Neuronal stem cell (in vitro differentiated cells): ENCODE data around the gene ZNHIT1.
"Not testable (repeated sequence)": the region's sequence is repeated elsewhere in the genome, so short reads cannot be mapped to it uniquely, and the experiment has no call there.

Source experiments
- DNase-seq: peaks from one replicate; pipeline ENCODE4 v3.0.0-alpha.2; 2013; ENCODE audit warnings: low spot score
- H2AFZ ChIP-seq: one replicate; pipeline ENCODE4 v1.6.1; 2013; ENCODE audit warnings: mild to moderate bottlenecking, low read length, inconsistent platforms
- H2AK5ac ChIP-seq: 2 replicates; pipeline ENCODE4 v1.6.1; 2013; ENCODE audit warnings: low read depth, mild to moderate bottlenecking, inconsistent platforms, low read length, moderate library complexity, mixed read lengths
- H2BK120ac ChIP-seq: 2 replicates; pipeline ENCODE4 v1.6.1; 2013; ENCODE audit warnings: low read depth, mild to moderate bottlenecking, inconsistent platforms, low read length, moderate library complexity, mixed read lengths
- H2BK12ac ChIP-seq: one replicate; pipeline ENCODE4 v1.6.1; 2013; ENCODE audit warnings: low read length, inconsistent platforms
- H2BK15ac ChIP-seq: 2 replicates; pipeline ENCODE4 v1.6.1; 2013; ENCODE audit warnings: mild to moderate bottlenecking, low read length, inconsistent platforms, mixed read lengths
- H2BK5ac ChIP-seq: one replicate; pipeline ENCODE4 v1.6.1; 2013; ENCODE audit warnings: inconsistent platforms, mild to moderate bottlenecking, low read length, moderate library complexity
- H3K14ac ChIP-seq: one replicate; pipeline ENCODE4 v1.6.1; 2013; ENCODE audit warnings: low read length, inconsistent platforms
- H3K18ac ChIP-seq: 2 replicates; pipeline ENCODE4 v1.6.1; 2013; ENCODE audit warnings: low read length, inconsistent platforms
- H3K23ac ChIP-seq: 2 replicates; pipeline ENCODE4 v1.6.1; 2013; ENCODE audit warnings: low read depth, mild to moderate bottlenecking, mixed read lengths, low read length, inconsistent platforms; ENCODE audit not compliant: poor library complexity
- H3K27ac ChIP-seq: replicated peaks from 3 replicates; pipeline ENCODE4 v1.5.1; 2013; ENCODE audit warnings: low read length, inconsistent platforms
- H3K27me3 ChIP-seq, 3 experiments: 2 replicates each; pipeline ENCODE4 v1.6.1; 2013; ENCODE audit warnings: low read length in 3 of 3, mild to moderate bottlenecking in 2 of 3, inconsistent platforms in 1 of 3, low read depth in 1 of 3, mixed read lengths in 1 of 3, moderate library complexity in 1 of 3; ENCODE audit not compliant: control insufficient read depth in 3 of 3, insufficient read depth in 3 of 3
- H3K36me3 ChIP-seq, 2 donors: replicated peaks in 1 of 2; 2 replicates each; pipeline ENCODE4 v1.6.1; 2013; ENCODE audit warnings: low read length in 2 of 2; ENCODE audit not compliant: control insufficient read depth in 2 of 2, insufficient read depth in 2 of 2
- H3K4ac ChIP-seq: 2 replicates; pipeline ENCODE4 v1.6.1; 2013; ENCODE audit warnings: inconsistent platforms, mild to moderate bottlenecking, low read length, moderate library complexity
- H3K4me1 ChIP-seq, 2 donors: 1 replicate in 1 of 2; 2 replicates in 1 of 2; pipeline ENCODE4 v1.6.1; 2013; ENCODE audit warnings: low read length in 2 of 2, low read depth in 1 of 2; ENCODE audit not compliant: control insufficient read depth in 2 of 2, insufficient read depth in 1 of 2
- H3K4me2 ChIP-seq: one replicate; pipeline ENCODE4 v1.6.1; 2013; ENCODE audit warnings: mild to moderate bottlenecking, low read length, inconsistent platforms; ENCODE audit not compliant: insufficient read depth, poor library complexity, severe bottlenecking
- H3K4me3 ChIP-seq, 2 donors: 2 replicates each; pipeline ENCODE4 v1.5.1; 2013; ENCODE audit warnings: low read length in 2 of 2, mild to moderate bottlenecking in 2 of 2, inconsistent platforms in 1 of 2, moderate library complexity in 1 of 2
- H3K79me1 ChIP-seq: one replicate; pipeline ENCODE4 v1.6.1; 2013; ENCODE audit warnings: low read depth, mild to moderate bottlenecking, inconsistent platforms, low read length, moderate library complexity
- H3K9ac ChIP-seq: one replicate; pipeline ENCODE4 v1.6.1; 2013; ENCODE audit warnings: mild to moderate bottlenecking, low read depth, low read length, inconsistent platforms; ENCODE audit not compliant: poor library complexity
- H3K9me3 ChIP-seq, 2 donors: replicated peaks in 1 of 2; 2 replicates each; pipeline versions ENCODE3 to v1.6.1; 2013; ENCODE audit warnings: low read length in 2 of 2, mild to moderate bottlenecking in 2 of 2, inconsistent platforms in 1 of 2, low read depth in 1 of 2, mixed read lengths in 1 of 2, moderate library complexity in 1 of 2; ENCODE audit not compliant: control insufficient read depth in 2 of 2, insufficient read depth in 1 of 2
- H4K8ac ChIP-seq: one replicate; pipeline ENCODE4 v1.6.1; 2013; ENCODE audit warnings: low read depth, mild to moderate bottlenecking, inconsistent platforms, low read length, moderate library complexity
- H4K91ac ChIP-seq: one replicate; pipeline ENCODE4 v1.6.1; 2013; ENCODE audit warnings: low read length, low read depth, mild to moderate bottlenecking, inconsistent platforms; ENCODE audit not compliant: poor library complexity
- WGBS, 2 donors: extraction: QIAGEN DNeasy Blood & Tissue Kit; methylation state at CpG; one replicate each; pipeline ENCODE4 v1.1.7; 2013; ENCODE audit warnings: missing lambda C conversion rate in 2 of 2, mixed read lengths in 1 of 2; ENCODE audit not compliant: insufficient read length in 2 of 2, insufficient replicate concordance in 1 of 2; ENCODE audit errors: extremely low coverage in 2 of 2; 5-methylcytosine and 5-hydroxymethylcytosine counted together

Gene ZNHIT1

DNA sequence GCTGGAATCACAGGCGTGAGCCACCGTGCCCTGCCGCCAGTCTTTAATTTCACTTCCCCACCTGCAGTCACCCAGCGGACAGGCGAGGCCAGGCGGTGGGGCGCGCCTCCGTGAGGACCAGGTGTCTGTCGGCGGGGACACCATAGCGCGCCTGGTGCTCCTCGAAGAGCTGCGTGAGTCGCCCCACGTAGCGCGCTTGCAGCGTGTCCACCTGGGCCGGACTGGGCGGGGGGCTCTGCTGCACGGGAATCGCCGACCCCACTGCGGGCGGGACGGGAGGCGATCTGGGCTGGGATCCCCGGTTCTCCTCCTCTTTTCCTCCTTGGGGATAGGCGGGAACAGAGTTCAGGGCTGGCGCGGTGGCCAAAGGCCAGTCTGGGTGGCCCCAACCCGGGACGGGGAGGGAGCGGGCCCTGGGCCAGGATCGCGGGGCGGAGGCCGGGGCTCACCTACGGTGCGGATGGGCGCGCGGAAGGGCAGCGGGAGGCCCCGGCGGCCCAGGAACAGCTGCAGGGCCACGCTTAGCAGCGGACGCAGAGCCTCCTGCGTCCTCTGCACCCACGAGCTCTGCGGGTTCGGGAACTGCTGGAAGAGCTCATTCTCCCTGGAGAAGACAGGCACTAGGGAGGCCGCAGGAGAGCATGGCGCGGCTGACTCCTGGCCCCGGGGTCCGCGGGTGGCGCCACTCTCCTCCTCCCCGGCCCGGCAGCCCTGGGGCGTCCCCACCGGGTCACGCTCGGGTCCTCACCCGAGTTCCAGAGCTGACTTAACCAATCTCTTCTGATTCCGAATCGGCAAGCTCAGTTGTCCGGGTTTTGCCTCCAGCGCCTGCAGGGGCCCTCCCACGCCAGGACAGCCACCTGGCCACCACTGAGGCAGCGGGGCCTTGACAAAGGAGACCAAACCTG is 16.0 kb upstream of the ZNHIT1 start:
- no peak for DNase-seq
- Histone ChIP-seq H3K4ac (peak overlapping the region; percentile 37), H2BK5ac (no peak overlapping the region), H2BK12ac (peak overlapping the region; percentile 94), H3K18ac (peak overlapping the region; percentile 91), H2BK120ac (no peak overlapping the region), H2AK5ac (peak overlapping the region; percentile 79), H3K36me3 (no peaks in the 10 kb centered on the region), H3K14ac (peak overlapping the region; percentile 71), H3K4me1 (peaks cover 3 to 15% of the 10 kb centered on the region in 2 donors), H2AFZ (peak overlapping the region; percentile 69), H3K4me3 (peak overlapping the region in 1 of 2 donors; percentile 69), H3K9me3 (no peaks in the 10 kb centered on the region), H2BK15ac (peak overlapping the region; percentile 85), H3K27ac (no peak overlapping the region), H4K8ac (no peak overlapping the region), H3K27me3 (peaks cover 9 to 36% (median 31%) of the 10 kb centered on the region in 3 experiments), H4K91ac (no peak overlapping the region), H3K23ac (peak overlapping the region; percentile 89), H3K9ac (peak overlapping the region; percentile 84), H3K79me1 (no peaks in the 10 kb centered on the region), H3K4me2 (peak overlapping the region; percentile 73)
- whole genome bisulfite sequencing, 2 donors, result no CpG with 5 or more reads among the region's 75 CpGs

- no peak overlapping the region for H2BK5ac ChIP-seq
- no CpG with 5 or more reads among the region's 5 CpGs for WGBS, 2 donors
- H2BK15ac ChIP-seq, result no peak overlapping the region
- no peak overlapping the region for H3K23ac ChIP-seq
- no peak for DNase-seq
- H3K14ac ChIP-seq, result no peak overlapping the region
- peak overlapping the region; percentile 79 for H2AK5ac ChIP-seq
- H3K18ac ChIP-seq, result no peak overlapping the region
- H4K8ac ChIP-seq, result no peak overlapping the region
- H4K91ac ChIP-seq, result no peak overlapping the region
- peaks cover 0 to 3% of the 10 kb centered on the region in 2 donors for H3K36me3 ChIP-seq
- no peaks in the 10 kb centered on the region for H3K79me1 ChIP-seq
- H3K27ac ChIP-seq, result no peak overlapping the region
- H3K4me3 ChIP-seq, result no peak overlapping the region
- peaks cover 9 to 36% (median 31%) of the 10 kb centered on the region in 3 experiments for H3K27me3 ChIP-seq
- H2BK120ac ChIP-seq, result no peak overlapping the region
- no peak overlapping the region for H3K4ac ChIP-seq
- peaks cover 3 to 15% of the 10 kb centered on the region in 2 donors for H3K4me1 ChIP-seq
- no peak overlapping the region for H3K4me2 ChIP-seq
- H3K9me3 ChIP-seq, result no peaks in the 10 kb centered on the region
- no peak overlapping the region for H2AFZ ChIP-seq
- H3K9ac ChIP-seq, result no peak overlapping the region
- H2BK12ac ChIP-seq, result no peak overlapping the region
Observed at GRCh38 chr7:101202603-101202918, 15.4 kb upstream of the ZNHIT1 start.

DNA sequence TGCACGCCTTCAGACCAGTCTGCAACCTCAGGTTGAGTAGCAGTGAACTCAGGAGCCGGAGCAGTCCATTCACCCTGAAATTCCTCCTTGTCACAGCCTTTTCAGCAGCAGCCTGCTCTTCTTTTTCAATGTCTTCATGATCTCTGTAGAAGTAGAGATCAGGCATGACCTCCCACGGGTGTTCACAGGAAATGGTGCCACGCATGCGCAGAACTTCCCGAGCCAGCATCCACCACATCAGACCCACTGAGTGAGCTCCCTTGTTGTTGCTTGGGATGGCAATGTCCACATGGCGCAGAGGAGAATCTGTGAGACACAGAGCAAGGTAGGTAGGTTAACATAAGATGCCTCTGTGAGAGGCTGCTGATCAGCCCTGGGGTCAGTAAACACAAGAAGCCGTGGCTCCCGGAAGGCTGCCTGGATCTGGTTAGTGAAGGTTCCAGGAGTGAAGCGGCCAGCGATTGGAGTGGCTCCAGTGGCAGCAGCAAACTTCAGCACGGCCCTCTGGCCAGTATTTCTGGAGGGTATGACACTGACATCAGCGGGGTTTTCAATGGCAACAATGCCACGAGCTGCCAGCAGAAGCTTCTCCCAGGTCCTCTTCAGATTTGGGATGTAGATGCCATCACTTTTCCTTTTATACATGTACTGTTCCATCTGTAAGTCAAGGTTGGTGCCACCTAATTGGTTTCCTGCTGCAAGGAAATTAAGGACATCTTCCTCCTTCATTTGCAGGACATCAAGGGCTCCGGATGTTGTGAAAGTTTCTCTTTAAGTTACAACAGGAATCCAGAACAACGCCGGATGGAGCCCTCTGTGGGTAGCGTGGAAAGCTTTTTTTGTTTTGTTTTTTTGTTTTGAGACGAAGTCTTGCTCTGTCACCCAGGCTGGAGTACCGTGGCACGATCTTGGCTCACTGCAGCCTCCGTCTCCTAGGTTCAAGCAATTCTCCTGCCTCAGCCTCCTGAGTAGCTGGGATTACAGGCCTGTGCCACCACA is 13.9 kb upstream of the ZNHIT1 start:
- WGBS, 2 donors, result no CpG with 5 or more reads among the region's 22 CpGs

More for the DNA sequence above, 13.9 kb upstream of the ZNHIT1 start:
- not testable (repeated sequence) for H2BK5ac ChIP-seq, H3K79me1 ChIP-seq, H3K23ac ChIP-seq, H3K4ac ChIP-seq, H3K4me2 ChIP-seq, H4K8ac ChIP-seq, H3K27ac ChIP-seq, H3K18ac ChIP-seq, H2AK5ac ChIP-seq, H2BK15ac ChIP-seq, H4K91ac ChIP-seq, H3K4me3 ChIP-seq, DNase-seq, H2BK12ac ChIP-seq, H2BK120ac ChIP-seq, H2AFZ ChIP-seq, H3K9me3 ChIP-seq, H3K14ac ChIP-seq
- peaks cover 5 to 11% of the 10 kb centered on the region in 2 donors for H3K36me3 ChIP-seq
- H3K9ac ChIP-seq, result peak overlapping the region; percentile 3
- peaks cover 3 to 15% of the 10 kb centered on the region in 2 donors for H3K4me1 ChIP-seq
- peaks cover 9 to 36% (median 31%) of the 10 kb centered on the region in 3 experiments for H3K27me3 ChIP-seq
